Muscle layer of colon (tissue), 2 donors: ENCODE data around the gene RBM17.

Source experiments
- H3K27ac ChIP-seq: one replicate; pipeline ENCODE4 v1.7.0; 2013; ENCODE audit warnings: low read depth, mild to moderate bottlenecking, low read length, moderate library complexity
- H3K27me3 ChIP-seq, 2 donors: one replicate each; pipeline ENCODE4 v1.7.0; 2013; ENCODE audit warnings: low read length in 2 of 2, mild to moderate bottlenecking in 2 of 2; ENCODE audit not compliant: insufficient read depth in 2 of 2, control insufficient read depth in 1 of 2
- H3K36me3 ChIP-seq: one replicate; pipeline ENCODE4 v1.7.0; 2013; ENCODE audit warnings: mild to moderate bottlenecking, low read length; ENCODE audit not compliant: insufficient read depth
- H3K4me1 ChIP-seq: one replicate; pipeline ENCODE4 v1.7.0; 2013; ENCODE audit warnings: mild to moderate bottlenecking, low read length; ENCODE audit not compliant: insufficient read depth
- H3K4me3 ChIP-seq, 2 donors: one replicate each; pipeline ENCODE4 v1.7.0; 2013; ENCODE audit warnings: low read length in 2 of 2, low read depth in 1 of 2, mild to moderate bottlenecking in 1 of 2, moderate library complexity in 1 of 2
- H3K9ac ChIP-seq: one replicate; pipeline ENCODE4 v1.7.0; 2013; ENCODE audit warnings: low read length
- H3K9me3 ChIP-seq: one replicate; pipeline ENCODE4 v1.7.0; 2013; ENCODE audit warnings: mild to moderate bottlenecking, low read length
- donor health status: abdominal sarcoma.
- donor health status: Adenocarcinoma of cecum.

The RBM17 gene

GRCh38 chr10:6142644-6143043, 53.8 kb downstream of the RBM17 start:
- no peak overlapping the region for H3K27ac ChIP-seq

DNA sequence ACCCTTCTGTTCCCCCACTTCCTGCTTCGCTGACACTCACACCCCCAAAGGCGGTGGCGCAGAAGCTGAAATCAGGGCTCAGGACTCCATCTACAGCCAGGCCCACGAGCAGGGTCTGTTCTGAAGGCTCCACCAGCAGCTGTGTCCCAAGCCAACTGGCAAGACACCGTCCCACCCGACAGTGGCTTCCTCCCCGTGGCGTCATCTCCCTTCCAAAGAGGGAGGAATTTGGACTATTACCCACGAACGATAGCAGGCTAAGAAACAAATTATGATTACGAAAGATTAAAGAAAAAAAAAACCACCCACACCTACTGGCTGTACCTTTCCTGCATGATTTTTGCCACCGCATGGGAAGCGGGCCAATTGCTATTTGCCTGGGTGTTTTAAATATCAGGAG, 54.3 kb downstream of the RBM17 start:
- H3K36me3 ChIP-seq, result no peaks in the 10 kb centered on the region
- H3K4me1 ChIP-seq, result peaks cover 14% of the 10 kb centered on the region
- H3K27me3 ChIP-seq, result no peaks in the 10 kb centered on the region
- H3K4me3 ChIP-seq, result no peak overlapping the region
- H3K9me3 ChIP-seq, result no peaks in the 10 kb centered on the region
- no peak overlapping the region for H3K9ac ChIP-seq
- no peak overlapping the region for H3K27ac ChIP-seq

More at GRCh38 chr10:6142644-6143043, 53.8 kb downstream of the RBM17 start:
- Histone ChIP-seq H3K9ac (no peak overlapping the region), H3K9me3 (no peaks in the 10 kb centered on the region), H3K36me3 (no peaks in the 10 kb centered on the region), H3K4me3 (no peak overlapping the region), H3K27me3 (no peaks in the 10 kb centered on the region), H3K4me1 (peaks cover 14% of the 10 kb centered on the region)

DNA sequence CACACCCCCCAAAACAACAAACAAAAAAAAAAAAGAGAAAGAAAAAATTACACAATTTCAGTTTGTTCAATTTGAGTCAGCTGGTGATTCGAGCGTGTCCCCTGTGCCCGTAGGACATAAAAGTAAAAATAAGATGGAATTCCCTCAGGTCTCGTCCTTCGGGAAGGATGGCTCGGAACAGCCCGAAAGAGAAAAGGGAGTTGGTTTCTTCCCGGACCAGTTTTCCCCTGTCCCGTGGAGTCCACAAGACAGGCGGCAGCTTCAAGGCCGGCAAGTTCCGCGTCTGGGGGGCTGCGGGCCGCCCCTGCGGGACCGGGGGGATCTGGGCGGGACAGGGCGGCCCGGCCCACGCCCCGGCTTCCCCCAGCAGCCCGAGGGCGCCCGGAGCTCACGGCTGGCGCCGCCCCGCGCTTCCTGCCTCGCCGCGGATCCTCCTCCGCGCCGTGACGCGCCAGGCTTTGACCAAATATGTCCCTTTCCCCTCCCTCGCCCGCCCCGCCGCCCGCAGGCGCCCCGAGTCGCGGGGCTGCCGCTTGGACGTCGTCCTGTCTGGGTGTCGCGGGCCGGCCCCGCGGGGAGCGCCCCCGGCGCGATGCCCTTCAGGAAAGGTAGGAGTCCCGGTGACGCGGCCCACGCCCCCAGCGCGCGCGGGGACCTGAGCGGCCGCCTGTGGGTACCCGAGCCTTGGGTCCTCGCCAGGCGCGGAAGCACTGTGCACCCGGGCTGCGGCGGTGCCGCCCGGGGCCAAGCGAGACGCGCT, 55.8 kb downstream of the RBM17 start:
- Histone ChIP-seq H3K9me3 (no peaks in the 10 kb centered on the region), H3K9ac (peak overlapping the region; percentile 70), H3K36me3 (no peaks in the 10 kb centered on the region), H3K27me3 (no peaks in the 10 kb centered on the region), H3K4me3 (peak overlapping the region; percentile 72), H3K4me1 (peaks cover 14% of the 10 kb centered on the region), H3K27ac (peak overlapping the region; percentile 89)

DNA sequence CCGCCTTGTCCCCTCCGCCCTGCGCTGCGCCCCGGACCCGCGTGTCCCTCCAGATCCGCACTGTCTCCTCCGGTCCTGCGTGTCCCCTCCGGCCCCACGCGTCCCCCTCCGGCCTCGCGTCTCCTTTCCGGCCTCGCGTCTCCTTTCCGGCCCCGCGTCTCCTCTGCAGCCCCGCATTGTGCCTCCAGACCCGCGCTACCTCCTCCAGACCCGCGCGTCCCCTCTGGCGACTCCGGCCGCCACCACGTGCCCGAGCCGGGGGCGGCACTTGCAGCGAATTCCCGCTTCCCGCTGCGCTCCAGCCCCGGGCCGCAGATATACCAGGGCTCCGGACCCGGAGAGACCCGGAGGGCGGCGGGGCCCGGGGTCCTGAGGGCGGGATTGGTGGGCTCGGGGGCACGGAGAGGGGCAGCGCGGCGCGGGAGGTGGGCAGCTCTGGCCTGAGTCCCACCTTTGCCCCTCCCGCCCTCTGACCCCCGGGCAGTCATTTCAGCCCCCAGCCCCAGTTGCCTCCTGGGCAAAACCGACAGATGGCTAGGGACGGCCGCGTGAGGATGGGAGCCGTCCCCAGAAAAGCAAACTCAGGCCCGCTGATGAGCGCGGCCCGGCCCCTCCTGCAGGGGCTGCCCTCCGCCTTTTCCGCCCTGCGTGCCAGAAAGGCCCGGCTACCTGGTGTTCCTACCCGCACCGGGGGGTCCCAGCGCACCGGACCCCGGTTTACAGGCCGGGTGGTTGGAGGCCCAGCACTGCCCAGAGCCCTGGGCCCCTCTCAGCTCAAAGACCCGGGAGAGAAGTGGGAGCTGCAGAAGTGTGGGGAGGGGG, 56.5 kb downstream of the RBM17 start:
- H3K4me3 ChIP-seq, result peak overlapping the region; percentile 72
- H3K4me1 ChIP-seq, result peaks cover 14% of the 10 kb centered on the region
- no peaks in the 10 kb centered on the region for H3K36me3 ChIP-seq
- peak overlapping the region; percentile 89 for H3K27ac ChIP-seq
- no peaks in the 10 kb centered on the region for H3K9me3 ChIP-seq
- peak overlapping the region; percentile 21 for H3K9ac ChIP-seq
- H3K27me3 ChIP-seq, result no peaks in the 10 kb centered on the region

DNA sequence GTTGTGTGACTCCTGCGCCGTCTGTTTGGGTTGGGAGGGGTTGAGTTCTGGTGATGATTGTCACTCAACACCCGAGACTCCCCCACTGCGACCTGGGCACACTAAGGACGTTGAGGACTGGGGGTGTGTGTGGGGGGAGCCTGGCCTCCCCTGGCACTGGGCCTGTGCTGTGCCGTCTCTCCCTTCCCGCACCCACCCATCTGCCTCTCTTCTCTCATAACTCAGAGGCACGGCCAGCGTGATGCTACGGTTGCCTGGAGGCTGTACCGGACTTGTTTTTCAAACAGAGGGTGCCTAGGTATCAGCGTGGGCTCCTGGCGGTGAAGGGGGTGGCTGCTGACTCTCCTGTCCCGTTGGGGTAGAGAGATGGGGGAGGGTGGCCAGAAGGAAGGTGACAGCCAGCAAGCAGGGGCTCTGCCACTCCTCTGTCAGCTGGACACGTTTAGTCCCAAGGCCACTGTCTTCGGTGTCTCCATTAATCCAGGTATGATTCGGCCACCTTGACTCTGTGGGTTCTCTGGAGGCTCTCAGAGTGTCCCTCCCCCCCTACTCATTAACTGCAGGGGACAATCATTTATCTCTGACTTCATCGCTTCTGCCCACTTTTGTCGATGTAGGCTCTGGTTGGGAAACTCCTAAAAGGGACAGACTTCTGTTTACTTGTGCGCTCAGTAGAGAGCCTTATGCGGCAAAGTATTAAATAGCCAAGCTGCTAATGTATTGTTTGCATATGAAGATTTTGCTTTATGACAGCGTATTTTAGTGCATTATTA, 57.4 kb downstream of the RBM17 start:
- peaks cover 18% of the 10 kb centered on the region for H3K4me1 ChIP-seq
- H3K4me3 ChIP-seq, result peak overlapping the region; percentile 72
- H3K27ac ChIP-seq, result peak overlapping the region; percentile 89
- H3K9me3 ChIP-seq, result no peaks in the 10 kb centered on the region
- no peaks in the 10 kb centered on the region for H3K36me3 ChIP-seq
- H3K27me3 ChIP-seq, result no peaks in the 10 kb centered on the region
- H3K9ac ChIP-seq, result peak overlapping the region; percentile 21

- no peaks in the 10 kb centered on the region for H3K36me3 ChIP-seq
- no peaks in the 10 kb centered on the region for H3K9me3 ChIP-seq
- no peak overlapping the region for H3K4me3 ChIP-seq
- H3K27me3 ChIP-seq, result no peaks in the 10 kb centered on the region
- no peak overlapping the region for H3K9ac ChIP-seq
- H3K4me1 ChIP-seq, result peaks cover 24% of the 10 kb centered on the region
- H3K27ac ChIP-seq, result no peak overlapping the region
Measured at GRCh38 chr10:6146921-6147320, 58.1 kb downstream of the RBM17 start.

GRCh38 chr10:6148251-6148701, 59.4 kb downstream of the RBM17 start:
- Histone ChIP-seq H3K27me3 (no peaks in the 10 kb centered on the region), H3K36me3 (no peaks in the 10 kb centered on the region), H3K9me3 (no peaks in the 10 kb centered on the region), H3K9ac (no peak overlapping the region), H3K4me1 (peaks cover 24% of the 10 kb centered on the region), H3K4me3 (no peak overlapping the region), H3K27ac (no peak overlapping the region)

DNA sequence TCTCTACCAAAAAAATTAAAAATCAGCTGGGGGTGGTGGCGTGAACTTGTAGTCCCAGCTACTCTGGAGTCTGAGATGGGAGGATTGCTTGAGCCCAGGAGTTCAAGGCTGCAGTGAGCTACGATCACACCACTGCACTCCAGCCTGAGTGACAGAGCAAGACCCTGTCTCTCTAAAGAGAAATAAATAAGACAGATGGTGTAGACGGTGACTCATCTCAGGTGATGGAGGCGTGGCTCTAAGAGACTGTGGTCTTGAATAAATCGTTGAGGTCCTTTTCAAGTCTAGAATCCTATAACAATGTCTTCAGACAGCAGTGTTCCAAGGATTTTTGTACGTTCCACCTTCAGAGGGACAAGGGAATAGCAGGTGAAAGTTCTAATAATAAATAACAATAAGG, 60.1 kb downstream of the RBM17 start:
- H3K9ac ChIP-seq, result no peak overlapping the region
- H3K27me3 ChIP-seq, result no peaks in the 10 kb centered on the region
- no peaks in the 10 kb centered on the region for H3K9me3 ChIP-seq
- no peak overlapping the region for H3K27ac ChIP-seq
- H3K4me1 ChIP-seq, result peaks cover 23% of the 10 kb centered on the region
- H3K36me3 ChIP-seq, result no peaks in the 10 kb centered on the region
- H3K4me3 ChIP-seq, result no peak overlapping the region

- Histone ChIP-seq H3K9ac (no peak overlapping the region), H3K9me3 (no peaks in the 10 kb centered on the region), H3K36me3 (no peaks in the 10 kb centered on the region), H3K4me3 (no peak overlapping the region), H3K27ac (no peak overlapping the region), H3K4me1 (peaks cover 13% of the 10 kb centered on the region), H3K27me3 (no peaks in the 10 kb centered on the region)
Measured at GRCh38 chr10:6151087-6151977, 62.5 kb downstream of the RBM17 start.

GRCh38 chr10:6153845-6154244, 65.0 kb downstream of the RBM17 start:
- Histone ChIP-seq H3K36me3 (no peaks in the 10 kb centered on the region), H3K4me3 (no peak overlapping the region), H3K27me3 (no peaks in the 10 kb centered on the region), H3K9ac (no peak overlapping the region), H3K9me3 (no peaks in the 10 kb centered on the region), H3K4me1 (peaks cover 10% of the 10 kb centered on the region), H3K27ac (no peak overlapping the region)
